GM23248 (cell line): ENCODE data around the gene SLC9A9. TPM values are rescaled to one million over a fixed set of nuclear protein-coding genes. Genes with fewer than 3 reads are reported as not detected.

ENCODE experiments used
- DNase-seq: peaks from one replicate; pipeline ENCODE4 v3.0.0-alpha.2; 2015
- H2AFZ ChIP-seq: fragments of 200-600 bp; sonication (generic); 2 replicates; pipeline ENCODE4 v1.6.1; 2016; ENCODE audit warnings: antibody characterized with exemption
- H3F3A ChIP-seq: fragments of 200-600 bp; sonication (generic); 2 replicates; pipeline ENCODE4 v1.6.1; 2016; ENCODE audit warnings: mild to moderate bottlenecking, antibody characterized with exemption, mixed run types; ENCODE audit not compliant: insufficient read depth
- H3K27ac ChIP-seq: fragments of 200-600 bp; sonication (generic); 2 replicates; pipeline ENCODE4 v1.5.1; 2016; ENCODE audit warnings: mild to moderate bottlenecking
- H3K27me3 ChIP-seq: fragments of 200-600 bp; sonication (generic); replicated peaks from 2 replicates; pipeline ENCODE4 v1.6.1; 2016; ENCODE audit warnings: mild to moderate bottlenecking; ENCODE audit not compliant: insufficient read depth
- H3K36me3 ChIP-seq: fragments of 200-600 bp; sonication (generic); 2 replicates; pipeline ENCODE4 v1.6.1; 2016; ENCODE audit warnings: low read depth, mild to moderate bottlenecking
- H3K4me1 ChIP-seq: fragments of 200-600 bp; sonication (generic); 2 replicates; pipeline ENCODE4 v1.6.1; 2016; ENCODE audit warnings: mild to moderate bottlenecking; ENCODE audit not compliant: insufficient read depth
- H3K4me2 ChIP-seq: fragments of 200-600 bp; sonication (generic); one replicate; pipeline ENCODE4 v1.6.1; 2016; ENCODE audit warnings: mild to moderate bottlenecking; ENCODE audit not compliant: unreplicated experiment
- H3K4me3 ChIP-seq: fragments of 200-600 bp; sonication (generic); 2 replicates; pipeline ENCODE4 v1.5.1; 2016; ENCODE audit warnings: mild to moderate bottlenecking
- H3K79me2 ChIP-seq: fragments of 200-600 bp; sonication (generic); 2 replicates; pipeline ENCODE4 v1.6.1; 2016; ENCODE audit warnings: mild to moderate bottlenecking; ENCODE audit not compliant: insufficient read depth
- H3K9ac ChIP-seq: fragments of 200-600 bp; sonication (generic); 2 replicates; pipeline ENCODE4 v1.6.1; 2016; ENCODE audit warnings: mild to moderate bottlenecking
- H3K9me2 ChIP-seq: fragments of 200-600 bp; sonication (generic); 2 replicates; pipeline ENCODE4 v1.6.1; 2016; ENCODE audit warnings: mixed run types, mild to moderate bottlenecking, moderate library complexity; ENCODE audit not compliant: insufficient read depth
- H3K9me3 ChIP-seq: fragments of 200-600 bp; sonication (generic); one replicate; pipeline ENCODE4 v1.6.1; 2017; ENCODE audit warnings: low read depth
- H4K20me1 ChIP-seq: fragments of 200-600 bp; sonication (generic); 2 replicates; pipeline ENCODE4 v1.6.0; 2016; ENCODE audit not compliant: insufficient read depth
- EZH2 ChIP-seq: fragments of 200-600 bp; sonication (generic); IDR thresholded peaks from 2 replicates; pipeline ENCODE4 v1.6.1; 2018; ENCODE audit warnings: antibody characterized with exemption, mild to moderate bottlenecking; ENCODE audit not compliant: insufficient read depth, poor library complexity, severe bottlenecking
- EZH2phosphoT487 ChIP-seq: fragments of 200-600 bp; sonication (generic); IDR thresholded peaks from 2 replicates; pipeline ENCODE4 v1.6.1; 2018; ENCODE audit warnings: antibody characterized with exemption, moderate library complexity, mild to moderate bottlenecking, low read depth; ENCODE audit not compliant: insufficient read depth
- WGBS, 2 experiments: methylation state at CpG; one replicate each; pipeline ENCODE4 v1.1.6; 2015 to 2017; ENCODE audit warnings: low lambda C conversion rate in 2 of 2, low coverage in 1 of 2; ENCODE audit errors: missing lambda C conversion rate in 2 of 2; 5-methylcytosine and 5-hydroxymethylcytosine counted together
- in situ Hi-C: fragments of 300-500 bp; cut with MboI; formaldehyde crosslinking; loops from 2 replicates; pipeline ENCODE4 v1.15.0; 2020
- polyA plus RNA-seq: library from polyadenylated mRNA; unstranded; fragments of >200 nt; fragmentation: Nextera tagmentation; extraction: Ambion mirVana; gene quantifications from 2 replicates; pipeline ENCODE4 v1.2.1, GENCODE V29; 2016
- total RNA-seq: library from RNA; depleted of rRNA; stranded (reverse); fragments of >200 nt; shearing (Covaris generic); gene quantifications from 2 replicates; pipeline ENCODE4 v1.2.3, GENCODE V29; 2014

SLC9A9 gene
- total and polyA plus RNA-seq, 2 experiments from 2014 or later = 2.8 to 3.2 TPM

- no peak overlapping the region for H3K4me2 ChIP-seq
- no peaks in the 10 kb centered on the region for H3K9me2 ChIP-seq
- WGBS, 2 experiments = 47 to 50% methylated on average over 2 of the region's 2 CpGs
- H4K20me1 ChIP-seq = no peaks in the 10 kb centered on the region
- H3K27ac ChIP-seq = no peak overlapping the region
- in situ Hi-C loops = no loop called here
- H3K9ac ChIP-seq = no peak overlapping the region
- H3K9me3 ChIP-seq = no peaks in the 10 kb centered on the region
- TF ChIP-seq EZH2phosphoT487 (no peak), EZH2 (no peak)
- H3K4me1 ChIP-seq = 0 out of 2 replicates have a peak, but pooled peaks cover 3% of the 10 kb centered on the region
- H3K79me2 ChIP-seq = no peaks in the 10 kb centered on the region
- H3K27me3 ChIP-seq = no peaks in the 10 kb centered on the region
- H3K36me3 ChIP-seq = no peaks in the 10 kb centered on the region
- no peak overlapping the region for H3K4me3 ChIP-seq
- H2AFZ ChIP-seq = no peak overlapping the region
- no peak for DNase-seq
- no peaks in the 10 kb centered on the region for H3F3A ChIP-seq
Observed at GRCh38 chr3:143414571-143415253, 433.6 kb downstream of the SLC9A9 start.

DNA sequence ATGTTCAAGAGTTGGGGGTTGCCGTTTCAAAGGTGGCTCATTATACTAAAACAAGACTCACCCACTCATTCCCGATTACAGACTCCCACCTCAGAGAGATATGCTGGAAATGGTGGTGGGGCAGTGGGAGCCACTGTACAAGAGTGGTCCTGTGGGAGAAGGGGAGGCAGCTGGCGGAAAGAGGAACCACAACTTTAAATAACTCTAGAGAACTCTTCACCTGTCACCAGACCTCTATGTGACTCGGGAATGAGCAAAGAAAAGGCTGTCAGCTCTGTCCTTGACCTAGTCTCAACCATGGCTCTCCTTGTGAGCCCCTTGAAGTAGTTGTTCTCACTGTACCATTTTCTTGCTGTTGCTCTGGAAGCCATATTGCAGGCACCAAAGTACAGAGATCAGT, 434.9 kb downstream of the SLC9A9 start:
- no peaks in the 10 kb centered on the region for H3K9me2 ChIP-seq
- 0 out of 2 replicates have a peak, but pooled peaks cover 3% of the 10 kb centered on the region for H3K4me1 ChIP-seq
- no peaks in the 10 kb centered on the region for H3F3A ChIP-seq
- H3K4me2 ChIP-seq = no peak overlapping the region
- H4K20me1 ChIP-seq = no peaks in the 10 kb centered on the region
- no peaks in the 10 kb centered on the region for H3K79me2 ChIP-seq
- whole genome bisulfite sequencing, 2 experiments = 71 to 82% methylated on average over 4 of the region's 4 CpGs
- no peaks in the 10 kb centered on the region for H3K36me3 ChIP-seq
- H3K27me3 ChIP-seq = no peaks in the 10 kb centered on the region
- no peak overlapping the region for H2AFZ ChIP-seq
- no peak for DNase-seq
- TF ChIP-seq EZH2phosphoT487 (no peak), EZH2 (no peak)
- in situ Hi-C loops = no loop called here
- H3K27ac ChIP-seq = no peak overlapping the region
- no peaks in the 10 kb centered on the region for H3K9me3 ChIP-seq
- H3K4me3 ChIP-seq = no peak overlapping the region
- no peak overlapping the region for H3K9ac ChIP-seq

GRCh38 chr3:143412084-143412483, 436.2 kb downstream of the SLC9A9 start:
- no peak for DNase-seq
- Histone ChIP-seq H4K20me1 (no peaks in the 10 kb centered on the region), H3K79me2 (no peaks in the 10 kb centered on the region), H3K9me3 (no peaks in the 10 kb centered on the region), H3K4me1 (0 out of 2 replicates have a peak, but pooled peaks cover 3% of the 10 kb centered on the region), H3K4me2 (no peak overlapping the region), H3K9ac (no peak overlapping the region), H3K36me3 (no peaks in the 10 kb centered on the region), H3K9me2 (no peaks in the 10 kb centered on the region), H3K4me3 (no peak overlapping the region), H2AFZ (no peak overlapping the region), H3F3A (no peaks in the 10 kb centered on the region), H3K27me3 (no peaks in the 10 kb centered on the region), H3K27ac (no peak overlapping the region)
- in situ Hi-C loops = no loop called here
- TF ChIP-seq EZH2 (no peak), EZH2phosphoT487 (no peak)
- 84 to 87% methylated on average over 3 of the region's 3 CpGs for WGBS, 2 experiments

GRCh38 chr3:143410259-143410658, 438.0 kb downstream of the SLC9A9 start:
- Histone ChIP-seq H3K9ac (no peak overlapping the region), H3F3A (no peaks in the 10 kb centered on the region), H3K4me2 (no peak overlapping the region), H3K79me2 (no peaks in the 10 kb centered on the region), H3K36me3 (no peaks in the 10 kb centered on the region), H3K27me3 (no peaks in the 10 kb centered on the region), H4K20me1 (no peaks in the 10 kb centered on the region), H3K9me2 (no peaks in the 10 kb centered on the region), H3K27ac (no peak overlapping the region), H3K4me1 (no peaks in the 10 kb centered on the region), H3K4me3 (no peak overlapping the region), H2AFZ (no peak overlapping the region), H3K9me3 (no peaks in the 10 kb centered on the region)
- TF ChIP-seq EZH2 = no peak
- no peak for TF ChIP-seq EZH2phosphoT487
- no peak for DNase-seq
- in situ Hi-C loops = no loop called here
- 82% methylated on average over 1 of the region's 1 CpG for WGBS, 2 experiments
